GM21515 (cell line): ENCODE results near the gene TEKT4.
"Not testable (repeated sequence)": the region's sequence is repeated elsewhere in the genome, so short reads cannot be mapped to it uniquely, and the experiment has no call there.

Experiments
- ATAC-seq: cut with Tn5 transposase; IDR thresholded peaks from one replicate; pipeline ENCODE4 v1.9.1; 2021; ENCODE audit not compliant: unreplicated experiment

The TEKT4 gene

GRCh38 chr2:94871226-94872087 lies at the start of gene TEKT4:
TEKT4 (plus strand) TSS chr2:94871430; CDS start chr2:94871580, 150 bp downstream.
- no peak for ATAC-seq

GRCh38 chr2:94839224-94839623 lies 32.0 kb upstream of the TEKT4 start:
- not testable (repeated sequence) for ATAC-seq

- ATAC-seq: not testable (repeated sequence)
Measured at GRCh38 chr2:94856856-94857255, 14.4 kb upstream of the TEKT4 start.

DNA sequence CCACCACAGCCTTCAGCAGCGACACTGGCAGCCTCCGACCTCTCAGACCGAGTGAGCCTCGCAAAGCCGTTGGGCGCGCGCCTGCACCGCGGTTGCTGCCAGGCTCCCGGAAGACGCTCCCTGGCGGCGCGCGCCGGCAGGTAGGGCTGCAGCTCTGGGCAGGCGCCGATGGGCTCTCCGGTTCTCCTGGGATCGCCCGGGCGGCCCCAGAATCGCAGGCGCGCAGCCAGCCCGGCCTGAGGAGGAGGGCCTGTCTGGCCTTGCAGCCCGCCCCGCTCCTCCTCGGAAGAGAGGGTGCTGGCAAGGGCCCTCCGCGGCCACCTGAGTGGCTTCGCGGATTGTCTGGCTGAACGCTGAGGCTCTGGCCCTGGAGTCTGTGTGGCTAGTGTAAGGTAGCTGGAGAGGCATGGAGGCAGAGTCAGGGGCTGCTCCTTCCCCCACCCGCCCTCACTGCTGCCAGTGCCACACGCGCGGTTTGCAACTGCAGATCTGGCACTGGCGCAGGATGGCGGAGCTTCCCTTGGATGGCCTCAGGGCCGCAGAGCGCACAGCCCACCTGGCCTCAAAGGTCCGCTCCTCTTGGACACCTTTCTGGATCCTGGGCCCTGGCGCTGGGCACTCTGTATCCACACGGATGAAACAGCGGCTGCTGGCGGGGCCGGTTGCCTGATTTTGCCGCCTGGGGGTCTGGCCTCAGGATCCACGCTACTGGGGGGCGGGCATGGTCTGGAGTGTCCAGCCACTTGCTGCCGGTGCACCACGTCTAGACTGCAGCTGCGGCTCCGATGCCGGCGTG lies 13.7 kb upstream of the TEKT4 start:
- ATAC-seq: not testable (repeated sequence)

DNA sequence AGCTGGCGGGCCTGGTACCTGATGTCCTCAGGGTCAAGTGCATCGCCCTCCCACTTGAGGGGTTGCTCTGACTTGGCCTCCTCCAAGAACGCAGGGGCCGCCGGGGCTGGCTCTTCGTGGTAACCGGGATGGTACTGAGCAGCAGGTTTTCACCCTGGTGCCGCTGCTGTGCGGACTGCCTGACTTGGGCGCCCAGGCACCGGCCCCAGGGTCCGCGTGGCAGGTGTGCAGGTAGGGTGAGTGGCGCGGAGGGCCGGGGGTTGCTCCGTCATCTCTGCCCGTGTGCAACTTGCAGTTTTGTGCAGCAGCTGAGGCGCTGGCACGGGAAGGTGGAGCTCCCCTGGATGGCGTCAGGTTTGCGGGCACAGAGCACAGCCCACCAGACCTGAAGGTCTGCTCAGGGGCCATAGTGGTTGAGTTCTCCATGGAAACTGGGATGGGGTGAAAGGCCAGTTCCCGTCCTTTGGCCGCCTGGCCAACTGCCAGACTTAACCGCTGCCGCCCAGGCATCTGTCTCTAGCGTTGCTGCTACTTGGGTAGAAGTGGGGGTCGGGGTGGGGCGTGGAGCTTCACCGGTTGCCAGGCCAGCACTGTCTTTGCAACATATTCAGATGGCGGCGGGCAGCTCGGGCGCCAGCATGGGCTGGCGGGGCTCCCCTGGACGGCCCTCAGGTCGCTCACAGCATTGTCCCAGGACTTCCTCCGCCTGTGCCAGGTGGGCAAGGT lies 12.9 kb upstream of the TEKT4 start:
- not testable (repeated sequence) for ATAC-seq

- ATAC-seq: no peak
Measured at GRCh38 chr2:94861308-94862152, 9.7 kb upstream of the TEKT4 start.

- not testable (repeated sequence) for ATAC-seq
Measured at GRCh38 chr2:94862903-94863302, 8.3 kb upstream of the TEKT4 start.

DNA sequence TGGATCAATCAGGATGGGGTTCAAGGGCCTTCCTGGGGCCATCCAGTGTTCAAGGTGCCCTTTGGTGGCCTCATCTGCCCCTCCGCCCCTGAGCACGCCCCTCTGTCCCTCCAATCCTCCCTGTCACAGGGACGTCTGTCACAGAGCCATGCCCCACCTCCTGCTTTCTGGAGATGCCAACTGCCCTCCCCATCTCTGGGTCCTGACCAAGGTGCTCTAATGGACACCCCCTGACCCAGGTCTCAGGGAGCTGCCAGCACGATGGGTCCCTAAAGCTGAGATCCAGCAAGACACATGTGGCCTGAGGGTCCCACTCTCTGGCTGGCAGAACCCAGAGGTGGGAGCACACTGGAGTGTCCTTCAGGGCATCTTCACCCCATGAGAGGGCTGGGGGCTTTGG lies 2.1 kb upstream of the TEKT4 start:
- no peak for ATAC-seq

GRCh38 chr2:94869552-94870439 lies 1.4 kb upstream of the TEKT4 start:
- ATAC-seq: no peak

- ATAC-seq: no peak
Measured at GRCh38 chr2:94870440-94871225, 597 bp upstream of the TEKT4 start.

GRCh38 chr2:94872088-94872618 lies 923 bp downstream of the TEKT4 start:
- no peak for ATAC-seq

DNA sequence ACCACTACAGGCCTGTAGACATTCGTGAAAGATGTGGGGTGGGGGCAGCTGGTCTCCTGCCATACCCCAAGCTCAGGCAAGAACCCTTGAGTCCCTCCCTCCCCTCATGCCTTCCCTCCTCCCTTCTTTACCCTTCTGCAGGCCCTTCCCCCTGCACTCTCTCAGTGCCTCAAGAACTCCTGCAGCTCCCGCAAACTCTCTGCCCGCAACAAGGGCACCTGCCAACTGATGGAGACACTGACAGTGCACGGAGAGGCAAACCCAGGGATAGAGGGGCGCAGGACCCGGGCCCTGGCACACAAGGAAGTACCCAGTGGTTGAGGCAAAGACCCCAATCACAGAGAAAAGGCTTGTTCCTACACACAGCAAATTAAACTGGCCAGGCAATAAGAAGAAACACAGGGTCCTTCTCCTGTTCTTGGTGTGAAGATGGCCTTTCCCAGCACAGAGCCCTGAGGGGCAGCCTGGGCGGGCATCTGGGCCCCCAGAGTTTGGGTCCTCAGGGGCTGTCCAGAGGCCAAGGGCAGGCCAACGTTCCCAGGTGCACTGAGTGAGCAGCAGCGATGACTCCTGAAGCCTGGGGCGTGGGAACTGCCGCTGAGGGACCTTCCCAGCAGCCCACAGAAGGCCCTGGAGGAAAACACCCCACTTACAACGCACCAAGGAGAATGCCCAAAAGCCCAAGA lies 1.6 kb downstream of the TEKT4 start:
- no peak for ATAC-seq

DNA sequence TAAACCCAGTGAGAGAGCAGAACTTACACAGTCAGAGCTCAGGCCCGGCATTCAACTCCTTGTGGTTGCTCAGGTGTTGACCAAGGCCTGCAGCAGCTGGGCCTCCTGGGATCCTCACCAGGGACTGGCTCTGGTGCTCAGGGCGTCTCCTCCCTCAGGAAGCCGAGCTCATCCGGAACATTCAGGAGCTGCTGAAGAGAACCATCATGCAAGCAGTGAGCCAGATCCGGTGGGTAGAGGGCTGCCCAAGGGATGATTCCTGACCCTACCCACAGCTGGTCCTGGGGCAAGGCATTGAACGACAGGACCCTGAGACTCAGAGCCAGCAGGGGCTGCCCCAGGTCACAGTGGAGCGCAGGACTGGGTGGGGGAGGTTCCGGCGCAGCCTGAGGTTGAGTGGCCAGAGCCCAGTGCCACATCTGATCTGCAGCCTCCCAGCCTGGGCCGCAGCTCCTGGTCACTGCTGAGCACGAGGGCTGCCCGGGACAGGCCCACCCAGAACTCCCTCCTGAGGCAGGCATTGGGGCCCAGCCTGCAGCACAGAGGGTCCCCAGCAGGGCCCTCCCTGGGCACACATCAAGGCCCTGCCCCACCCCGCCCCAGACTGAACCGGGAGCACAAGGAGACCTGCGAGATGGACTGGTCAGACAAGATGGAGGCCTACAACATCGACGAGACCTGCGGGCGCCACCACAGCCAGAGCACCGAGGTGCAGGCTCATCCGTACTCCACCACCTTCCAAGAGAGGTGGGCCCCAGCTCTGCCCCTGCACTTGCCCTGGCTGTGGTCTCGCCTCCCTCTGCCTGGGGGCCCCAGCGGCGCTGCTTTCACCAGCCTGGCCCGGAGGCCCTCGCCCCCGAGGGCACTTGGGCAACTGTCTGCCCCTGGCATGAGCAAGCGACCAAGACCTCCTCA lies 2.4 kb downstream of the TEKT4 start:
- peak; percentile 13 for ATAC-seq

- peak; percentile 88 for ATAC-seq
Measured at GRCh38 chr2:94874277-94874997, 3.2 kb downstream of the TEKT4 start.

DNA sequence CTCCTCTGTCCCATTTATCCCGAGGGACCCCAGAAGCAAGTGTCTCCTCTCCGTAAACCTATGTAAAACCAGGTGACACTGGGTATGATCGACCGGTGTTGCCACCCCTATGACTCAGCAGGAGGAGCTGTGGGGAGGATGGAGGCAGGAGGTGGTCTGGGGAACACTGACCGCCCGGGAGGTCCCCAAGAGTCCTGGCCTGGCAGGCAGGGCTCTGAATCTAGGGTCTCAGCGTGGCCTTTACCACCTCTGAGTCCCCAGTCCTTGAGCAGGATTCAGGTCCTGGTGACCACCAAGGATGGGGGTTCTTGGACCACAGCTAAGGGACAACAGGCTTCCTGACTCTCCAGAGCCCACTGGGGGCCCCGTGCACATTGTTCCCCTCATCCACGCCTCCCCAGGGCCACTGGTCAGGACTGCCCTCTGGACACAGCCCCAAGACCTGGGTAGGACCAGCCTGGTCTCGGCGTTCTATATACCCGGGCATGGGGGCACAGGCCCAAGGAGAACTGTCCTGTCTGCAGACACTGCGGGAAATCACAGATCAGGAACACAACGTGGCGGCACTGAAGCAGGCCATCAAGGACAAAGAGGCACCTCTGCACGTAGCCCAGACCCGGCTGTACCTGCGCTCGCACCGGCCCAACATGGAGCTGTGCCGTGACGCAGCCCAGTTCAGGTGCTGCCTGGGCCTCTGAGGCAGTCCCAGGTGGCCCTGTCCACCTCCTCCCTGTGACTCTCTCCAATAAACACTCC lies 4.0 kb downstream of the TEKT4 start:
- no peak for ATAC-seq
